T-cell (primary cell): ENCODE results near the gene NCKAP5L. TPM values are rescaled to one million over a fixed set of nuclear protein-coding genes. Genes with fewer than 3 reads are reported as not detected.
"Not testable (repeated sequence)": the region's sequence is repeated elsewhere in the genome, so short reads cannot be mapped to it uniquely, and the experiment has no call there.

Experiments used
- ATAC-seq, 4 experiments: fragments of 200-7000 bp in 3 of 4; fragments of 150-1000 bp in 1 of 4; cut with Tn5 transposase; replicated peaks in 1 of 4; 1 replicate in 3 of 4; 2 replicates in 1 of 4; pipeline ENCODE4 v1.10.0; 2021; ENCODE audit warnings: moderate library complexity in 3 of 4, mild to moderate bottlenecking in 2 of 4, moderate number of reproducible peaks in 1 of 4
- CTCF ChIA-PET, 2 donors: fragments of 300-600 bp; sonication (Branson Sonifier 250); formaldehyde crosslinking; loops; one replicate each; lab custom pipeline; 2022; ENCODE audit warnings: antibody characterized with exemption in 2 of 2; lab: Charles Lee
- POLR2A ChIA-PET, 2 donors: fragments of 300-600 bp; sonication (Branson Sonifier 250); formaldehyde crosslinking; loops; one replicate each; lab custom pipeline; 2022; ENCODE audit warnings: antibody characterized with exemption in 2 of 2; lab: Charles Lee
- DNase-seq, 35 experiments: peaks; one replicate each; pipeline versions ENCODE4 v3.0.0 to v3.0.0-alpha.2; 2013 to 2023
- H3K27ac ChIP-seq: one replicate; pipeline ENCODE4 v1.5.1; 2013; ENCODE audit warnings: low read length
- H3K27me3 ChIP-seq, 2 experiments: replicated peaks in 1 of 2; 1 replicate in 1 of 2; 2 replicates in 1 of 2; pipeline versions ENCODE4 v1.6.1 to v1.7.0; 2013; ENCODE audit warnings: low read length in 1 of 2, mixed read lengths in 1 of 2; ENCODE audit not compliant: control insufficient read depth in 2 of 2, insufficient read depth in 2 of 2; ENCODE audit errors: extremely low read depth in 1 of 2
- H3K36me3 ChIP-seq, 2 donors: 1 replicate in 1 of 2; 2 replicates in 1 of 2; pipeline versions ENCODE4 v1.6.1 to v1.7.0; 2013; ENCODE audit warnings: low read length in 1 of 2; ENCODE audit not compliant: control insufficient read depth in 2 of 2, insufficient read depth in 1 of 2; ENCODE audit errors: extremely low read depth in 1 of 2
- H3K4me1 ChIP-seq, 2 experiments: 1 replicate in 1 of 2; 2 replicates in 1 of 2; pipeline versions ENCODE4 v1.6.1 to v1.7.0; 2013; ENCODE audit warnings: low read length in 2 of 2, mixed read lengths in 1 of 2; ENCODE audit not compliant: insufficient read depth in 2 of 2, control insufficient read depth in 1 of 2; ENCODE audit errors: extremely low read depth in 1 of 2
- H3K4me3 ChIP-seq, 2 donors: 1 replicate in 1 of 2; 2 replicates in 1 of 2; pipeline versions ENCODE4 v1.5.1 to v1.7.0; 2013; ENCODE audit warnings: mild to moderate bottlenecking in 2 of 2, low read length in 1 of 2, moderate library complexity in 1 of 2; ENCODE audit not compliant: control insufficient read depth in 1 of 2; ENCODE audit errors: extremely low read depth in 1 of 2
- H3K9me3 ChIP-seq: 2 replicates; pipeline ENCODE4 v1.7.0; 2013
- H3K27ac Mint-ChIP-seq, 2 donors: one replicate each; pipeline ENCODE4 v1.8.0; 2020 to 2021; ENCODE audit warnings: mild to moderate bottlenecking in 2 of 2, mixed read lengths in 2 of 2
- H3K27me3 Mint-ChIP-seq, 2 donors: one replicate each; pipeline ENCODE4 v1.8.0; 2021 to 2022; ENCODE audit warnings: mixed read lengths in 2 of 2
- H3K36me3 Mint-ChIP-seq: one replicate; pipeline ENCODE4 v1.8.0; 2021; ENCODE audit warnings: mixed read lengths
- H3K4me1 Mint-ChIP-seq, 3 donors: one replicate each; pipeline ENCODE4 v1.8.0; 2020 to 2022; ENCODE audit warnings: mixed read lengths in 3 of 3, mild to moderate bottlenecking in 1 of 3
- H3K4me3 Mint-ChIP-seq, 3 donors: one replicate each; pipeline ENCODE4 v1.8.0; 2020 to 2022; ENCODE audit warnings: mild to moderate bottlenecking in 3 of 3, mixed read lengths in 3 of 3, moderate library complexity in 3 of 3
- H3K9me3 Mint-ChIP-seq, 3 donors: one replicate each; pipeline ENCODE4 v1.8.0; 2020 to 2022; ENCODE audit warnings: mixed read lengths in 3 of 3
- WGBS: methylation state at CpG from one replicate; pipeline ENCODE4 v1.1.5; 2013; ENCODE audit warnings: missing lambda C conversion rate; ENCODE audit not compliant: insufficient coverage; 5-methylcytosine and 5-hydroxymethylcytosine counted together
- total RNA-seq, 35 experiments: library from RNA in 6 of 35; stranded (reverse) in 6 of 35; fragments of 120-200 nt in 1 of 35; gene quantifications; one replicate each; pipeline versions ENCODE4 v1.2.1 to v1.2.4 and lab custom pipeline; 2013 to 2026

The NCKAP5L gene
- total RNA-seq, 5 donors from 2014 or later (not counting 1 experiment from before 2014, with no cell fraction given), result 11.1 to 12.9 (median 12.6) TPM

DNA sequence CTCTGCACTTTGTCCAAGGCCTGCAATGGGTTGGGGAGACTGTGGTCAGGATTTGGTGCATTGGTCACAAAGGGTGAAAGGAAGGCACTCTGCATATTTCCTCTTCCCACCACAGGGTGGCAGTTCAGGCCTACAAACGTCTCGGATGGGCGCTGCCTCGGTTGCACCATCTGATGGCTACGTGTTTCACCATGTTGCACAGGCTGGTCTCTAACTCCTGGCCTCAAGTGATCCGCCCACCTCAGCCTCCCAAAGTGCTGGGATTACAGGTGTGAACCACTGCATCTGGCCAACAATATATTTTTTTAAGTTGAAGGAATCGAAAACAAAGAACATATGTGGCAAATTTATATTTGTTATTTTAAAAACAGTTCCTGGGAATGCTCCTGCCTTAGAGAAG, 51.8 kb downstream of the NCKAP5L start:
- H3K9me3 Mint-ChIP-seq, result no peaks in the 10 kb centered on the region
- WGBS, result 6% methylated on average over 6 of the region's 7 CpGs
- Histone ChIP-seq H3K36me3 (no peaks in the 10 kb centered on the region), H3K27me3 (peaks cover 0 to 26% of the 10 kb centered on the region in 2 experiments), H3K27ac (no peak overlapping the region), H3K9me3 (no peaks in the 10 kb centered on the region), H3K4me3 (no peak overlapping the region), H3K4me1 (peaks cover 0 to 14% of the 10 kb centered on the region in 2 experiments)
- DNase-seq (peak in 29 of 35 experiments; percentile 15 to 70 (median 27)), ATAC-seq (peak; percentile 73 to 80 (median 75))
- H3K4me1 Mint-ChIP-seq, result peaks cover 10 to 21% (median 16%) of the 10 kb centered on the region in 3 donors
- H3K27me3 Mint-ChIP-seq, result peaks cover 18 to 24% of the 10 kb centered on the region in 2 donors
- ChIA-PET POLR2A (no interaction called here), CTCF (interaction anchor here (1.0 to 3.1 kb wide), 4 partner anchors 14 to 136 kb away, joined by 3 to 26 read pairs (median 8); partner anchors contain the start of gene TMBIM6 (in 2 of the 2))
- H3K27ac Mint-ChIP-seq, result no peak overlapping the region
- no peak overlapping the region for H3K4me3 Mint-ChIP-seq
- H3K36me3 Mint-ChIP-seq, result no peaks in the 10 kb centered on the region

GRCh38 chr12:49773102-49773501, 55.1 kb downstream of the NCKAP5L start:
- H3K36me3 Mint-ChIP-seq, H3K27ac Mint-ChIP-seq, H3K9me3 ChIP-seq, H3K27me3 Mint-ChIP-seq, H3K36me3 ChIP-seq, H3K27ac ChIP-seq, DNase-seq, ATAC-seq, H3K4me3 ChIP-seq, H3K27me3 ChIP-seq, H3K4me3 Mint-ChIP-seq, H3K9me3 Mint-ChIP-seq: not testable (repeated sequence)
- H3K4me1 Mint-ChIP-seq, result peaks cover 6 to 17% (median 13%) of the 10 kb centered on the region in 3 donors
- peaks cover 0 to 11% of the 10 kb centered on the region in 2 experiments for H3K4me1 ChIP-seq
- WGBS, result no CpG with 5 or more reads among the region's 7 CpGs
- ChIA-PET POLR2A (interaction anchor here in 1 of 2 donors (0.7 kb wide), 1 partner anchor 25 kb away, joined by 7 read pairs; no protein-coding TSS in a partner anchor), CTCF (interaction anchor here in 1 of 2 donors (0.7 to 0.8 kb wide), 2 partner anchors 9 to 43 kb away, joined by 4 to 6 read pairs; no protein-coding TSS in a partner anchor)

DNA sequence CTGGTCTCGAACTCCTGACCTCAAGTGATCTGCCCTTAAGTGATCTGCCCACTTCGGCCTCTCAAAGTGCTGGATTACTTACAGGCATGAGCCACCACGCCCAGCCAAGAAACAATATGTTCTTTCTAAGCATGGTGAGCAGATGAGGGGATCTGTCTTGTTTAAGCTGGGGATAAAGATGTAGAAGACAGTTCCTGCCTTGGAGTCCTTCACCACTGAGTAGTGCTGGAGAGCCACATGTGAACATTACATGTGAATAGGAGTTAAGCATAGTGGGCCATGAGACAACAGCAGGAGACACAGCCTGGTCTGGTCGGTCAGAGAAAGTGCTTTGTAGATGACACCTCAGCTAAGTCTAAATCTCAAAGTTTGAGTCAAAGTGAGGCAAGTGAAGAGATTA, 60.9 kb downstream of the NCKAP5L start:
- H3K27me3 ChIP-seq, result no peaks in the 10 kb centered on the region
- H3K27ac Mint-ChIP-seq, result peak overlapping the region; percentile 21 to 71
- no peak overlapping the region for H3K4me3 ChIP-seq
- peaks cover 22 to 37% of the 10 kb centered on the region in 2 experiments for H3K4me1 ChIP-seq
- H3K4me1 Mint-ChIP-seq, result peaks cover 43 to 51% (median 47%) of the 10 kb centered on the region in 3 donors
- H3K27ac ChIP-seq, result no peak overlapping the region
- no peak overlapping the region for H3K4me3 Mint-ChIP-seq
- ATAC-seq (no peak), DNase-seq (no peak)
- ChIA-PET POLR2A (no interaction called here), CTCF (interaction anchor here (0.7 to 1.0 kb wide), 3 partner anchors 26 to 155 kb away, joined by 3 to 5 read pairs (median 3); partner anchors contain the start of gene TMBIM6 (in 1 of the 2))
- H3K36me3 ChIP-seq, result peaks cover under 1 to 27% of the 10 kb centered on the region in 2 donors
- H3K27me3 Mint-ChIP-seq, result no peaks in the 10 kb centered on the region
- peaks cover 27% of the 10 kb centered on the region for H3K36me3 Mint-ChIP-seq
- no peaks in the 10 kb centered on the region for H3K9me3 Mint-ChIP-seq
- no peaks in the 10 kb centered on the region for H3K9me3 ChIP-seq
- WGBS, result 83% methylated on average over 3 of the region's 4 CpGs

DNA sequence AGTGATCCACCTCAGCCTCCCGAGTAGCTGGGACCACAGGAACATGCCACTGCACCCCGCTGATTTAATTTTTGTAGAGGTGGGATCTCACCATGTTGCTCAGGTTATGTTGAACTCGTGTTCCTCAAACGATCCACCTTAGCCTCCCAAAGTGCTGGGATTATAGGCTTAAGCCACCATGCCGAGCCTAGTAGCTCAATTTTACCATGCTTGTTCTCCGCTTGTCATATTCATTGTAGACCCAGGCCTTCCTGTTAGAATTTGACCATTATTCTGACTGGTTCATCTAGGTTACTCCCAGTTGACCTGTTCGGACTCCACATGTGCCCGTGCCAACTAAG, 62.1 kb downstream of the NCKAP5L start:
- H3K9me3 ChIP-seq, result no peaks in the 10 kb centered on the region
- peaks cover 23 to 41% of the 10 kb centered on the region in 2 experiments for H3K4me1 ChIP-seq
- H3K4me3 ChIP-seq, result no peak overlapping the region
- H3K27ac ChIP-seq, result no peak overlapping the region
- H3K4me3 Mint-ChIP-seq, result no peak overlapping the region
- no peak for ATAC-seq
- ChIA-PET CTCF (interaction anchor here in 1 of 2 donors (1.2 kb wide), 1 partner anchor 25 kb away, joined by 4 read pairs; the partner anchor contains the start of gene TMBIM6), POLR2A (interaction anchor here in 1 of 2 donors (0.7 kb wide), 1 partner anchor 221 kb away, joined by 3 read pairs; no protein-coding TSS in a partner anchor)
- H3K27me3 ChIP-seq, result no peaks in the 10 kb centered on the region
- no peaks in the 10 kb centered on the region for H3K27me3 Mint-ChIP-seq
- H3K9me3 Mint-ChIP-seq, result no peaks in the 10 kb centered on the region
- H3K36me3 ChIP-seq, result peaks cover 3 to 39% of the 10 kb centered on the region in 2 donors
- 96% methylated on average over 6 of the region's 8 CpGs for WGBS
- DNase-seq, result no peak
- peaks cover 38% of the 10 kb centered on the region for H3K36me3 Mint-ChIP-seq
- H3K27ac Mint-ChIP-seq, result peak overlapping the region in 1 of 2 donors; percentile 14
- peaks cover 56 to 63% (median 59%) of the 10 kb centered on the region in 3 donors for H3K4me1 Mint-ChIP-seq

- Histone ChIP-seq H3K36me3 (peaks cover 12 to 58% of the 10 kb centered on the region in 2 donors), H3K27me3 (no peaks in the 10 kb centered on the region), H3K4me1 (peaks cover 23 to 41% of the 10 kb centered on the region in 2 experiments), H3K4me3 (peak overlapping the region in 1 of 2 donors; percentile 49), H3K9me3 (no peaks in the 10 kb centered on the region), H3K27ac (peak overlapping the region; percentile 59)
- peaks cover 42% of the 10 kb centered on the region for H3K36me3 Mint-ChIP-seq
- no peak for ATAC-seq
- ChIA-PET CTCF (interaction anchor here (1.0 to 2.1 kb wide), 4 partner anchors 17 to 74 kb away, joined by 3 to 12 read pairs (median 7); partner anchors contain the start of gene TMBIM6 (in 1 of the 2)), POLR2A (no interaction called here)
- H3K4me3 Mint-ChIP-seq, result peak overlapping the region in 1 of 3 donors; percentile 48
- 61% methylated on average over 2 of the region's 3 CpGs for WGBS
- DNase-seq, result no peak
- no peaks in the 10 kb centered on the region for H3K9me3 Mint-ChIP-seq
- H3K27me3 Mint-ChIP-seq, result no peaks in the 10 kb centered on the region
- H3K27ac Mint-ChIP-seq, result peak overlapping the region; percentile 86 to 90
- peaks cover 57 to 65% (median 60%) of the 10 kb centered on the region in 3 donors for H3K4me1 Mint-ChIP-seq
Measured at GRCh38 chr12:49764126-49764525, 64.1 kb downstream of the NCKAP5L start.

GRCh38 chr12:49763006-49763591, 65.1 kb downstream of the NCKAP5L start:
- Histone ChIP-seq H3K27me3 (no peaks in the 10 kb centered on the region), H3K36me3 (peaks cover 12 to 69% of the 10 kb centered on the region in 2 donors), H3K27ac (peak overlapping the region; percentile 59), H3K9me3 (no peaks in the 10 kb centered on the region), H3K4me1 (peaks cover 23 to 41% of the 10 kb centered on the region in 2 experiments), H3K4me3 (peak overlapping the region in 1 of 2 donors; percentile 49)
- ChIA-PET POLR2A (interaction anchor here (0.6 to 1.4 kb wide), 5 partner anchors 18 to 580 kb away, joined by 3 to 12 read pairs (median 4); partner anchors contain the start of genes TMBIM6 (in 1 of the 2) and TROAP (in 1 of the 2)), CTCF (interaction anchor here (0.9 to 4.8 kb wide), 14 partner anchors 11 to 92 kb away, joined by 3 to 57 read pairs (median 6); partner anchors contain the start of genes BCDIN3D (in 1 of the 2), NCKAP5L (in 1 of the 2) and TMBIM6 (in 1 of the 2))
- peak; percentile 69 to 84 (median 77) for ATAC-seq
- Mint-ChIP-seq H3K4me3 (peak overlapping the region in 2 of 3 donors; percentile 39 to 48), H3K36me3 (peaks cover 52% of the 10 kb centered on the region), H3K9me3 (no peaks in the 10 kb centered on the region), H3K4me1 (peaks cover 57 to 65% (median 63%) of the 10 kb centered on the region in 3 donors), H3K27ac (peak overlapping the region; percentile 86 to 90), H3K27me3 (no peaks in the 10 kb centered on the region)
- DNase-seq, result peak; percentile 46 to 89 (median 74)
- 6% methylated on average over 6 of the region's 8 CpGs for WGBS
